DOHH2 (cell line): ENCODE data around the gene TNPO1.

ENCODE experiments used
- H3F3A ChIP-seq: fragments of 200-600 bp; sonication (generic), shearing (Covaris generic); 2 replicates; pipeline ENCODE4 v1.6.0; 2016; ENCODE audit warnings: antibody characterized with exemption, mild to moderate bottlenecking; ENCODE audit not compliant: control insufficient read depth, insufficient read depth
- H3K27ac ChIP-seq: fragments of 200-600 bp; sonication (generic); 2 replicates; pipeline ENCODE4 v1.5.1; 2014; ENCODE audit warnings: low read depth, mild to moderate bottlenecking, low read length, moderate library complexity
- H3K27me3 ChIP-seq: fragments of 200-600 bp; sonication (generic); 2 replicates; pipeline ENCODE4 v1.6.1; 2014; ENCODE audit warnings: mild to moderate bottlenecking, low read length, mixed read lengths; ENCODE audit not compliant: control insufficient read depth
- H3K36me3 ChIP-seq: fragments of 200-600 bp; sonication (generic); 2 replicates; pipeline ENCODE4 v1.6.1; 2014; ENCODE audit warnings: mild to moderate bottlenecking, low read length, moderate library complexity, mixed read lengths; ENCODE audit not compliant: control insufficient read depth
- H3K4me1 ChIP-seq: fragments of 200-600 bp; sonication (generic); 2 replicates; pipeline ENCODE4 v1.6.1; 2014; ENCODE audit warnings: mild to moderate bottlenecking, low read length, mixed read lengths; ENCODE audit not compliant: control insufficient read depth
- H3K4me2 ChIP-seq: fragments of 200-600 bp; sonication (generic); 2 replicates; pipeline ENCODE4 v1.6.0; 2014; ENCODE audit warnings: mild to moderate bottlenecking, low read length, moderate library complexity
- H3K4me3 ChIP-seq: fragments of 200-600 bp; sonication (generic); 2 replicates; pipeline ENCODE4 v1.5.1; 2014; ENCODE audit warnings: mild to moderate bottlenecking, low read length, mixed read lengths
- H3K79me2 ChIP-seq: fragments of 200-600 bp; sonication (generic); 2 replicates; pipeline ENCODE4 v1.6.1; 2014; ENCODE audit warnings: mild to moderate bottlenecking, low read length, mixed read lengths; ENCODE audit not compliant: control insufficient read depth
- H3K9me2 ChIP-seq: fragments of 200-600 bp; sonication (generic); replicated peaks from 2 replicates; pipeline ENCODE4 v1.6.1; 2014; ENCODE audit warnings: mild to moderate bottlenecking, low read length, mixed read lengths; ENCODE audit not compliant: control insufficient read depth
- H3K9me3 ChIP-seq: fragments of 200-600 bp; sonication (generic); 2 replicates; pipeline ENCODE4 v1.6.1; 2014; ENCODE audit warnings: antibody characterized with exemption, low read length, mixed read lengths; ENCODE audit not compliant: control insufficient read depth, insufficient read depth
- H4K20me1 ChIP-seq: fragments of 200-600 bp; sonication (generic); 2 replicates; pipeline ENCODE4 v1.6.0; 2014; ENCODE audit warnings: low read depth, mild to moderate bottlenecking, antibody characterized with exemption, low read length, moderate library complexity; ENCODE audit not compliant: control insufficient read depth, insufficient read depth
- EZH2phosphoT487 ChIP-seq: fragments of 200-600 bp; sonication (generic); IDR thresholded peaks from 2 replicates; pipeline ENCODE4 v1.6.1; 2017; ENCODE audit warnings: borderline replicate concordance, mild to moderate bottlenecking, antibody characterized with exemption, low read length, moderate library complexity, mixed read lengths
- TF ChIP-seq, protein P1 (sequence below): fragments of 200-600 bp; sonication (generic); IDR thresholded peaks from one replicate; pipeline ENCODE4 v1.5.1; 2014; ENCODE audit warnings: antibody characterized with exemption, mild to moderate bottlenecking, low read depth, low read length; ENCODE audit not compliant: poor library complexity, severe bottlenecking

The TNPO1 gene

DNA sequence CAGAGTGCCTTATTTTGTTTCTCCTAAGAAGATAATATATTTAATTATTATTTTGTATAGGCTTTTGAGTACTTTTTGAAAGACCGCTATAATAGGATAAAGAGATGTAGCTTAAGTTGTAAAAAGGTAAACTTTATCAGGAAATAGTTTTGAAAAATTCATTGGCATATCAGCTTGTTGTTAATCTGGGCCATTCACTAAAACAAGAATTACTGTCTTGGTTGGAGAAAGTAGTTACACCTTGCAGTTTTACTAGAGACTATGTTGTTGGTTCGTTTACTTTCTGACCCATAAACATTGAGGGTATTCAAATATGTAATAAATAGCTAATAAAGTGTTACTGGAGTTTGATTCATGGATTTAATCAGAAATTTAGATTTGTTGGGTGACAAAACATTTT is 33.7 kb downstream of the TNPO1 start:
- peaks cover 4% of the 10 kb centered on the region; the same call in 1 of the 2 replicates for H3F3A ChIP-seq
- peak overlapping the region; percentile 94 for H3K4me3 ChIP-seq
- peaks cover 95% of the 10 kb centered on the region for H3K79me2 ChIP-seq
- no peaks in the 10 kb centered on the region for H3K27me3 ChIP-seq
- H3K9me2 ChIP-seq: no peaks in the 10 kb centered on the region
- no peaks in the 10 kb centered on the region for H3K9me3 ChIP-seq
- peaks cover 50% of the 10 kb centered on the region for H3K4me1 ChIP-seq
- peaks cover 65% of the 10 kb centered on the region for H3K36me3 ChIP-seq
- H3K4me2 ChIP-seq: peak overlapping the region; percentile 86
- H4K20me1 ChIP-seq: peaks cover 26% of the 10 kb centered on the region
- TF ChIP-seq, protein P1, sequence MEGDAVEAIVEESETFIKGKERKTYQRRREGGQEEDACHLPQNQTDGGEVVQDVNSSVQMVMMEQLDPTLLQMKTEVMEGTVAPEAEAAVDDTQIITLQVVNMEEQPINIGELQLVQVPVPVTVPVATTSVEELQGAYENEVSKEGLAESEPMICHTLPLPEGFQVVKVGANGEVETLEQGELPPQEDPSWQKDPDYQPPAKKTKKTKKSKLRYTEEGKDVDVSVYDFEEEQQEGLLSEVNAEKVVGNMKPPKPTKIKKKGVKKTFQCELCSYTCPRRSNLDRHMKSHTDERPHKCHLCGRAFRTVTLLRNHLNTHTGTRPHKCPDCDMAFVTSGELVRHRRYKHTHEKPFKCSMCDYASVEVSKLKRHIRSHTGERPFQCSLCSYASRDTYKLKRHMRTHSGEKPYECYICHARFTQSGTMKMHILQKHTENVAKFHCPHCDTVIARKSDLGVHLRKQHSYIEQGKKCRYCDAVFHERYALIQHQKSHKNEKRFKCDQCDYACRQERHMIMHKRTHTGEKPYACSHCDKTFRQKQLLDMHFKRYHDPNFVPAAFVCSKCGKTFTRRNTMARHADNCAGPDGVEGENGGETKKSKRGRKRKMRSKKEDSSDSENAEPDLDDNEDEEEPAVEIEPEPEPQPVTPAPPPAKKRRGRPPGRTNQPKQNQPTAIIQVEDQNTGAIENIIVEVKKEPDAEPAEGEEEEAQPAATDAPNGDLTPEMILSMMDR: no peak
- TF ChIP-seq EZH2phosphoT487: no peak
- H3K27ac ChIP-seq: no peak overlapping the region

DNA sequence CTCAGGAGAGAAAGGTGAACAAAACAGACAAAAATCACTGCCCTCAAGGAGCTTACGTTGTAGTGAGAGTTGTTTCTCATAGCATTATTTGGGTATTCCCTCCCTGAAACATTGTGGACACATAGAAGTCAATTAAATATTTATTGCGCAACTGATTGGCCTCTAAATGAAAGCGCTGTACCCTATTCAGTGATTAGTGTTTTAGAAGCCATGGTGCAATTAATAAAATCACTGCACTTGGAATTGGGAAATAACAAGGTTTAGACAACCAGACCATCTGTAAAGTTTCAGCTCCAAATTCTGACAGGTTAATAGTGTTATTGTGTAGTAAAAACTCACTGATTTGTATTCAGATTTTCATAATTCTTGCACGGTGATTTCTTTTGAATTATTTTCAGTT is 35.9 kb downstream of the TNPO1 start:
- Histone ChIP-seq H3K9me3 (no peaks in the 10 kb centered on the region), H3K27me3 (no peaks in the 10 kb centered on the region), H3K36me3 (peaks cover 88% of the 10 kb centered on the region), H3K27ac (no peak overlapping the region), H3F3A (peaks cover 2% of the 10 kb centered on the region; the same call in 1 of the 2 replicates), H3K4me3 (no peak overlapping the region), H3K9me2 (no peaks in the 10 kb centered on the region), H3K4me2 (peak overlapping the region; percentile 86), H3K79me2 (peaks cover 99% of the 10 kb centered on the region), H3K4me1 (peaks cover 39% of the 10 kb centered on the region), H4K20me1 (peaks cover 26% of the 10 kb centered on the region)
- TF ChIP-seq, protein P1: no peak
- TF ChIP-seq EZH2phosphoT487: no peak

DNA sequence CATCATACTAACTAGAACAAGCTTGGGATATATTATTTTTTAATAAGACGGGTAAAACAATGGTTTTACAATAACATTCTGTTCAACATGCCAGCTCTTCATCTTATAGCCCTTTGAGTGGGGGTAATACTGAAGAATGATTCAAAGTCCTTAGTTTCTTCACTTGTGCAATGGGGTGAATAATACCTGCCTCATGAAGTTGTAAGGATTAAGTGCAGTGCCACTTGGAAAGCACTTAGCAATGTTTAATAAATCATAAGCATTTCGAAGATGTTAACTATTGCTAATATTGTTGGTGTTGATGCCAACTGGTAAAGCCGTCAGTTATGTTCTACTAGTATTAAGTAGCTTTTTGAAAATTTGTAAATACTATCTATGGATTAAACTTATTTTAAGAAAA is 38.0 kb downstream of the TNPO1 start:
- Histone ChIP-seq H3K4me3 (no peak overlapping the region), H4K20me1 (peaks cover 20% of the 10 kb centered on the region), H3K27me3 (no peaks in the 10 kb centered on the region), H3K79me2 (peaks cover 99% of the 10 kb centered on the region), H3K9me3 (no peaks in the 10 kb centered on the region), H3K4me2 (no peak overlapping the region), H3K9me2 (no peaks in the 10 kb centered on the region), H3K27ac (no peak overlapping the region), H3F3A (no peaks in the 10 kb centered on the region), H3K36me3 (peaks cover 90% of the 10 kb centered on the region), H3K4me1 (peaks cover 32% of the 10 kb centered on the region)
- no peak for TF ChIP-seq EZH2phosphoT487
- TF ChIP-seq, protein P1: no peak
